ENCODE data around the gene RNF133. TPM values are rescaled to one million over a fixed set of nuclear protein-coding genes. Genes with fewer than 3 reads are reported as not detected.

RNF133 gene
- total and polyA plus RNA-seq, 7 donors: 0.06 to 0.55 (median 0.43) TPM; not detected in 3

- Histone ChIP-seq H3K4me3 (no peak overlapping the region), H3K27me3 (no peaks in the 10 kb centered on the region), H3K4me1 (no peaks in the 10 kb centered on the region), H3K27ac (no peak overlapping the region), H3K9me3 (no peaks in the 10 kb centered on the region), H3K36me3 (no peaks in the 10 kb centered on the region)
- no peak for DNase-seq
- no peak for TF ChIP-seq EP300 (IDR thresholded peaks at IDR 0.05)
- no peak for TF ChIP-seq POLR2AphosphoS5 (IDR thresholded peaks at IDR 0.05)
- TF ChIP-seq CTCF (IDR thresholded peaks at IDR 0.05): no peak
- no peak for TF ChIP-seq POLR2A (IDR thresholded peaks at IDR 0.05)
- whole genome bisulfite sequencing, 2 donors: 70 to 71% methylated on average over 4 of the region's 4 CpGs
- intact Hi-C loops (cut with DNase I): no loop called here
These were observed 20.2 kb upstream of the RNF133 start for GRCh38 chr7:122719010-122719578.

- 91 to 95% methylated on average over 6 of the region's 6 CpGs for WGBS, 2 donors
- TF ChIP-seq POLR2AphosphoS5 (IDR thresholded peaks at IDR 0.05): no peak
These were observed 18.6 kb upstream of the RNF133 start for GRCh38 chr7:122717356-122718089.

GRCh38 chr7:122715183-122715582, 16.3 kb upstream of the RNF133 start:
- Histone ChIP-seq H3K4me1 (no peaks in the 10 kb centered on the region), H3K4me3 (no peak overlapping the region), H3K36me3 (no peaks in the 10 kb centered on the region), H3K27me3 (no peaks in the 10 kb centered on the region), H3K27ac (no peak overlapping the region), H3K9me3 (no peaks in the 10 kb centered on the region)
- intact Hi-C loops (cut with DNase I): no loop called here
- 90 to 96% methylated on average over 3 of the region's 3 CpGs for WGBS, 2 donors
- DNase-seq: no peak
- no peak for TF ChIP-seq CTCF (IDR thresholded peaks at IDR 0.05)
- TF ChIP-seq POLR2A (IDR thresholded peaks at IDR 0.05): no peak
- TF ChIP-seq EP300 (IDR thresholded peaks at IDR 0.05): no peak
- TF ChIP-seq POLR2AphosphoS5 (IDR thresholded peaks at IDR 0.05): no peak

More at GRCh38 chr7:122717356-122718089, 18.6 kb upstream of the RNF133 start:
- intact Hi-C loops (cut with DNase I): no loop called here
- H3K4me1 ChIP-seq: no peaks in the 10 kb centered on the region
- no peak overlapping the region for H3K27ac ChIP-seq
- H3K36me3 ChIP-seq: no peaks in the 10 kb centered on the region
- no peak overlapping the region for H3K4me3 ChIP-seq
- H3K27me3 ChIP-seq: no peaks in the 10 kb centered on the region
- DNase-seq: no peak
- H3K9me3 ChIP-seq: no peaks in the 10 kb centered on the region

GRCh38 chr7:122710916-122711315, 12.0 kb upstream of the RNF133 start:
- Histone ChIP-seq H3K36me3 (no peaks in the 10 kb centered on the region), H3K4me3 (no peak overlapping the region), H3K9me3 (no peaks in the 10 kb centered on the region), H3K27me3 (no peaks in the 10 kb centered on the region), H3K4me1 (no peaks in the 10 kb centered on the region), H3K27ac (no peak overlapping the region)
- 70 to 78% methylated on average over 1 of the region's 1 CpG for WGBS, 2 donors
- intact Hi-C loops (cut with DNase I): no loop called here
- DNase-seq: no peak
- TF ChIP-seq POLR2AphosphoS5 (IDR thresholded peaks at IDR 0.05) (no peak), EP300 (IDR thresholded peaks at IDR 0.05) (no peak), POLR2A (IDR thresholded peaks at IDR 0.05) (no peak), CTCF (IDR thresholded peaks at IDR 0.05) (no peak)

GRCh38 chr7:122709930-122710646, 11.2 kb upstream of the RNF133 start:
- no peak overlapping the region for H3K27ac ChIP-seq
- intact Hi-C loops (cut with DNase I): no loop called here
- no peak overlapping the region for H3K4me3 ChIP-seq
- TF ChIP-seq CTCF (IDR thresholded peaks at IDR 0.05) (no peak), POLR2A (IDR thresholded peaks at IDR 0.05) (no peak), POLR2AphosphoS5 (IDR thresholded peaks at IDR 0.05) (no peak), EP300 (IDR thresholded peaks at IDR 0.05) (no peak)
- H3K27me3 ChIP-seq: no peaks in the 10 kb centered on the region
- 86 to 89% methylated on average over 7 of the region's 7 CpGs for WGBS, 2 donors
- H3K4me1 ChIP-seq: no peaks in the 10 kb centered on the region
- no peaks in the 10 kb centered on the region for H3K36me3 ChIP-seq
- H3K9me3 ChIP-seq: no peaks in the 10 kb centered on the region
- no peak for DNase-seq
